ENCODE results near the gene EXOC6B. TPM values are rescaled to one million over a fixed set of nuclear protein-coding genes. Genes with fewer than 3 reads are reported as not detected.

Gene EXOC6B
- total and polyA plus RNA-seq, 10 of the 15 experiments (the other 5 are each of a cell fraction or from before 2014, with no cell fraction given), result 0.23 to 2.2 (median 1.2) TPM

GRCh38 chr2:72431737-72432136, 394.1 kb downstream of the EXOC6B start (continued):
- no peak for TF ChIP-seq BMI1 (IDR thresholded peaks at IDR 0.05; ENCODE audit: borderline replicate concordance)
- TF ChIP-seq RAD51 (IDR thresholded peaks at IDR 0.05), result no peak
- no peak for TF ChIP-seq RFX5 (IDR thresholded peaks at IDR 0.05; ENCODE audit: low read depth, low read length)
- TF ChIP-seq, protein P1, sequence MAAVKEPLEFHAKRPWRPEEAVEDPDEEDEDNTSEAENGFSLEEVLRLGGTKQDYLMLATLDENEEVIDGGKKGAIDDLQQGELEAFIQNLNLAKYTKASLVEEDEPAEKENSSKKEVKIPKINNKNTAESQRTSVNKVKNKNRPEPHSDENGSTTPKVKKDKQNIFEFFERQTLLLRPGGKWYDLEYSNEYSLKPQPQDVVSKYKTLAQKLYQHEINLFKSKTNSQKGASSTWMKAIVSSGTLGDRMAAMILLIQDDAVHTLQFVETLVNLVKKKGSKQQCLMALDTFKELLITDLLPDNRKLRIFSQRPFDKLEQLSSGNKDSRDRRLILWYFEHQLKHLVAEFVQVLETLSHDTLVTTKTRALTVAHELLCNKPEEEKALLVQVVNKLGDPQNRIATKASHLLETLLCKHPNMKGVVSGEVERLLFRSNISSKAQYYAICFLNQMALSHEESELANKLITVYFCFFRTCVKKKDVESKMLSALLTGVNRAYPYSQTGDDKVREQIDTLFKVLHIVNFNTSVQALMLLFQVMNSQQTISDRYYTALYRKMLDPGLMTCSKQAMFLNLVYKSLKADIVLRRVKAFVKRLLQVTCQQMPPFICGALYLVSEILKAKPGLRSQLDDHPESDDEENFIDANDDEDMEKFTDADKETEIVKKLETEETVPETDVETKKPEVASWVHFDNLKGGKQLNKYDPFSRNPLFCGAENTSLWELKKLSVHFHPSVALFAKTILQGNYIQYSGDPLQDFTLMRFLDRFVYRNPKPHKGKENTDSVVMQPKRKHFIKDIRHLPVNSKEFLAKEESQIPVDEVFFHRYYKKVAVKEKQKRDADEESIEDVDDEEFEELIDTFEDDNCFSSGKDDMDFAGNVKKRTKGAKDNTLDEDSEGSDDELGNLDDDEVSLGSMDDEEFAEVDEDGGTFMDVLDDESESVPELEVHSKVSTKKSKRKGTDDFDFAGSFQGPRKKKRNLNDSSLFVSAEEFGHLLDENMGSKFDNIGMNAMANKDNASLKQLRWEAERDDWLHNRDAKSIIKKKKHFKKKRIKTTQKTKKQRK (IDR thresholded peaks at IDR 0.05; ENCODE audit: low read depth, low read length), result no peak
- no peak for TF ChIP-seq MTA2 (IDR thresholded peaks at IDR 0.05; ENCODE audit: low read depth)
- TF ChIP-seq POLR2A (IDR thresholded peaks at IDR 0.05; ENCODE audit: low read depth, low read length), result no peak
- TF ChIP-seq, protein P2, sequence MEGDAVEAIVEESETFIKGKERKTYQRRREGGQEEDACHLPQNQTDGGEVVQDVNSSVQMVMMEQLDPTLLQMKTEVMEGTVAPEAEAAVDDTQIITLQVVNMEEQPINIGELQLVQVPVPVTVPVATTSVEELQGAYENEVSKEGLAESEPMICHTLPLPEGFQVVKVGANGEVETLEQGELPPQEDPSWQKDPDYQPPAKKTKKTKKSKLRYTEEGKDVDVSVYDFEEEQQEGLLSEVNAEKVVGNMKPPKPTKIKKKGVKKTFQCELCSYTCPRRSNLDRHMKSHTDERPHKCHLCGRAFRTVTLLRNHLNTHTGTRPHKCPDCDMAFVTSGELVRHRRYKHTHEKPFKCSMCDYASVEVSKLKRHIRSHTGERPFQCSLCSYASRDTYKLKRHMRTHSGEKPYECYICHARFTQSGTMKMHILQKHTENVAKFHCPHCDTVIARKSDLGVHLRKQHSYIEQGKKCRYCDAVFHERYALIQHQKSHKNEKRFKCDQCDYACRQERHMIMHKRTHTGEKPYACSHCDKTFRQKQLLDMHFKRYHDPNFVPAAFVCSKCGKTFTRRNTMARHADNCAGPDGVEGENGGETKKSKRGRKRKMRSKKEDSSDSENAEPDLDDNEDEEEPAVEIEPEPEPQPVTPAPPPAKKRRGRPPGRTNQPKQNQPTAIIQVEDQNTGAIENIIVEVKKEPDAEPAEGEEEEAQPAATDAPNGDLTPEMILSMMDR (IDR thresholded peaks at IDR 0.05 in 2 of 3, conservative IDR thresholded peaks at IDR 0.05 in 1 of 3; ENCODE audit: control insufficient read depth in 2 of 3, extremely low read depth in 1 of 3, insufficient read depth in 1 of 3, low read depth in 3 of 3, low read length in 3 of 3), result no peak

All from GM12878 (cell line).